Ovary (tissue), 9 donors: ENCODE data around the gene P2RY6. TPM values are rescaled to one million over a fixed set of nuclear protein-coding genes. Genes with fewer than 3 reads are reported as not detected.

Experiments
- DNase-seq, 5 donors: peaks; one replicate each; pipeline ENCODE4 v3.0.0-alpha.2; 2019 to 2020
- H3K27ac ChIP-seq, 2 donors: fragments of 200-600 bp; one replicate each; pipeline versions ENCODE4 v1.5.1 to v1.8.0; 2019 to 2022
- H3K27me3 ChIP-seq: fragments of 200-600 bp; one replicate; pipeline ENCODE4 v1.8.0; 2022
- H3K36me3 ChIP-seq: fragments of 200-600 bp; sonication (generic); one replicate; pipeline ENCODE4 v1.5.1; 2019
- H3K4me1 ChIP-seq: one replicate; pipeline ENCODE4 v1.8.1; 2013; ENCODE audit warnings: mild to moderate bottlenecking, moderate library complexity; ENCODE audit not compliant: insufficient read depth
- H3K4me3 ChIP-seq: fragments of 200-600 bp; sonication (generic); one replicate; pipeline ENCODE4 v1.5.1; 2017
- H3K9me3 ChIP-seq, 2 donors: fragments of 200-600 bp in 1 of 2; sonication (generic) in 1 of 2; one replicate each; pipeline versions ENCODE4 v1.5.1 to v1.8.1; 2013 to 2019; ENCODE audit warnings: mild to moderate bottlenecking in 1 of 2, moderate library complexity in 1 of 2
- EP300 ChIP-seq: sonication (generic); formaldehyde crosslinking; IDR thresholded peaks from one replicate; pipeline ENCODE4 v1.6.1; 2017; ENCODE audit warnings: antibody characterized with exemption
- POLR2A ChIP-seq: fragments of 450-650 bp; IDR thresholded peaks from one replicate; pipeline ENCODE4 v1.6.1; 2017; ENCODE audit warnings: antibody characterized with exemption, mild to moderate bottlenecking, moderate library complexity
- WGBS, 3 donors: extraction: QIAGEN DNeasy Blood & Tissue Kit in 1 of 3; methylation state at CpG; one replicate each; pipeline versions ENCODE4 v1.1.5 to v1.1.7; 2013 to 2017; 5-methylcytosine and 5-hydroxymethylcytosine counted together
- intact Hi-C, 4 donors: fragments of 100-400 bp; cut with DNase I; formaldehyde crosslinking; loops; one replicate each; pipeline versions ENCODE4 v1.11.0 to v1.15.1; 2022 to 2023
- polyA plus RNA-seq, 2 donors: library from polyadenylated mRNA; stranded (reverse); fragments of 200-250 nt in 1 of 2; fragments of 350-450 nt in 1 of 2; fragmentation: Illumina TruSeq in 1 of 2; extraction: RNeasy Lipid Tissue Mini Kit (QIAGEN cat#74804) in 1 of 2; gene quantifications; one replicate each; pipeline ENCODE4 v1.2.3, GENCODE V29; 2013 to 2014
- total RNA-seq, 7 donors: library from RNA; depleted of rRNA in 2 of 7; stranded (reverse); fragments of >200 nt in 2 of 7; fragmentation: NEBNext Ultra II Directional in 3 of 7; extraction: Animal tissue kit (Norgen Biotek cat#: 25700) in 3 of 7; gene quantifications; one replicate each; pipeline versions ENCODE4 v1.1.0 to v1.2.4, GENCODE V29; 2016 to 2023
- TF ChIP-seq, protein P1 (sequence below), 3 donors: fragments of 450-650 bp in 2 of 3; fragments of 200-600 bp in 1 of 3; IDR thresholded peaks; one replicate each; pipeline versions ENCODE4 v1.5.1 to v1.8.0; 2016 to 2022; ENCODE audit warnings: antibody characterized with exemption in 3 of 3, mild to moderate bottlenecking in 1 of 3
- donor health status: DM: no; HTN: no; CAD: no; lungs with moderate emphysema.
- donor health status: DM: no; HTN: no; CAD: no.
- donor health status: Bipolar disorder and iron deficiency.
- donor health status: DM: yes; HTN: yes; CAD: no.
- donor health status: DM: no; HTN: no; CAD: no.
- donor health status: DM: yes; HTN: yes; CAD: no.

Gene P2RY6
- total and polyA plus RNA-seq, 9 donors, result 0.23 to 1.4 (median 0.66) TPM; not detected in 1

DNA sequence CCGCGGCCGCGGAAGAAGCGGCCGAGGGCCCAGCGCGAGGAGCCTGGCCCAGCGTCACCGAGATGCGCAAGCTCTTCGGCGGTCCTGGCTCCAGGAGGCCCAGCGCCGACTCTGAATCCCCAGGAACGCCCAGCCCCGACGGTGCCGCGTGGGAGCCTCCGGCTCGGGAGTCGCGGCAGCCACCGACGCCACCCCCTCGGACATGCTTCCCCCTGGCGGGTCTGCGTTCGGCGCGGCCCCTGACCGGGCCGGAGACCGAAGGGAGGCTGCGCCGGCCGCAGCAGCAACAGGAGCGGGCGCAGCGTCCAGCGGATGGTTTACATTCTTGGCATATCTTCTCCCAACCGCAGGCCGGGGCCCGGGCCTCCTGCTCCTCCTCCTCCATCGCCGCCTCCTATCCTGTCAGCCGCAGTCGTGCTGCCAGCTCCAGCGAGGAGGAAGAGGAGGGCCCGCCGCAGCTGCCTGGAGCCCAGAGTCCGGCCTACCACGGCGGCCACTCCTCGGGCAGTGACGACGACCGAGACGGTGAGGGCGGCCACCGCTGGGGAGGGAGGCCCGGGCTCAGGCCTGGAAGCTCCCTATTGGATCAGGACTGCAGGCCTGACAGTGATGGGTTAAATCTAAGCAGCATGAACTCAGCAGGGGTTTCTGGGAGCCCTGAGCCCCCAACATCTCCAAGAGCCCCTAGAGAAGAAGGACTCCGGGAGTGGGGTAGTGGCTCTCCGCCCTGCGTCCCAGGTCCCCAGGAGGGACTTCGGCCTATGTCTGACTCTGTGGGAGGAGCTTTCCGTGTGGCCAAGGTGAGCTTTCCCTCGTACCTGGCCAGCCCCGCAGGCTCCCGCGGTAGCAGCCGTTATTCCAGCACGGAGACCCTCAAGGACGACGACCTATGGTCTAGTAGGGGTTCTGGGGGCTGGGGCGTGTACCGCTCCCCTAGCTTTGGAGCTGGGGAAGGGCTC lies 37.1 kb downstream of the P2RY6 start:
- H3K4me1 ChIP-seq, result peaks cover 39% of the 10 kb centered on the region
- intact Hi-C loops, result no loop called here
- no peaks in the 10 kb centered on the region for H3K27me3 ChIP-seq
- no peaks in the 10 kb centered on the region for H3K9me3 ChIP-seq
- TF ChIP-seq EP300 (no peak), POLR2A (peak; percentile 63)
- TF ChIP-seq, protein P1, sequence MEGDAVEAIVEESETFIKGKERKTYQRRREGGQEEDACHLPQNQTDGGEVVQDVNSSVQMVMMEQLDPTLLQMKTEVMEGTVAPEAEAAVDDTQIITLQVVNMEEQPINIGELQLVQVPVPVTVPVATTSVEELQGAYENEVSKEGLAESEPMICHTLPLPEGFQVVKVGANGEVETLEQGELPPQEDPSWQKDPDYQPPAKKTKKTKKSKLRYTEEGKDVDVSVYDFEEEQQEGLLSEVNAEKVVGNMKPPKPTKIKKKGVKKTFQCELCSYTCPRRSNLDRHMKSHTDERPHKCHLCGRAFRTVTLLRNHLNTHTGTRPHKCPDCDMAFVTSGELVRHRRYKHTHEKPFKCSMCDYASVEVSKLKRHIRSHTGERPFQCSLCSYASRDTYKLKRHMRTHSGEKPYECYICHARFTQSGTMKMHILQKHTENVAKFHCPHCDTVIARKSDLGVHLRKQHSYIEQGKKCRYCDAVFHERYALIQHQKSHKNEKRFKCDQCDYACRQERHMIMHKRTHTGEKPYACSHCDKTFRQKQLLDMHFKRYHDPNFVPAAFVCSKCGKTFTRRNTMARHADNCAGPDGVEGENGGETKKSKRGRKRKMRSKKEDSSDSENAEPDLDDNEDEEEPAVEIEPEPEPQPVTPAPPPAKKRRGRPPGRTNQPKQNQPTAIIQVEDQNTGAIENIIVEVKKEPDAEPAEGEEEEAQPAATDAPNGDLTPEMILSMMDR (IDR thresholded peaks at IDR 0.05), result peak in 2 of 3 donors; percentile 5 to 9
- no peaks in the 10 kb centered on the region for H3K36me3 ChIP-seq
- DNase-seq, result peak; percentile 85 to 92 (median 86)
- peak overlapping the region; percentile 86 for H3K4me3 ChIP-seq
- 1 to 2% (median 2%) methylated on average over 57 to 78 of the region's 78 CpGs for WGBS, 3 donors
- H3K27ac ChIP-seq, result peak overlapping the region; percentile 96

DNA sequence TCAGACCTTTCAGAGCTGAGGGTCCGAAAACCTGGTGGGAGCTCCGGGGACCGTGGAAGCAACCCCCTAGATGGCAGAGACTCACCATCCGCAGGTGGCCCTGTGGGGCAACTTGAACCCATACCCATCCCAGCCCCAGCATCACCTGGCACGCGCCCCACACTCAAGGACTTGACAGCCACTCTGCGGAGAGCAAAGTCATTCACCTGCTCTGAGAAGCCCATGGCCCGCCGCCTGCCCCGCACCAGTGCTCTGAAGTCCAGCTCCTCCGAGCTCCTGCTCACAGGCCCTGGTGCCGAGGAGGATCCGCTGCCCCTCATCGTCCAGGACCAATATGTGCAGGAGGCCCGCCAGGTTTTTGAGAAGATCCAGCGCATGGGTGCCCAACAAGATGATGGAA lies 37.9 kb downstream of the P2RY6 start:
- Histone ChIP-seq H3K27me3 (no peaks in the 10 kb centered on the region), H3K4me3 (peak overlapping the region; percentile 86), H3K9me3 (no peaks in the 10 kb centered on the region), H3K4me1 (peaks cover 46% of the 10 kb centered on the region), H3K27ac (peak overlapping the region; percentile 96), H3K36me3 (no peaks in the 10 kb centered on the region)
- WGBS, 3 donors, result 79 to 82% (median 80%) methylated on average over 16 of the region's 16 CpGs
- intact Hi-C loops, result no loop called here
- DNase-seq, result peak in 4 of 5 donors; percentile 46 to 63 (median 59)
- no peak for TF ChIP-seq POLR2A

DNA sequence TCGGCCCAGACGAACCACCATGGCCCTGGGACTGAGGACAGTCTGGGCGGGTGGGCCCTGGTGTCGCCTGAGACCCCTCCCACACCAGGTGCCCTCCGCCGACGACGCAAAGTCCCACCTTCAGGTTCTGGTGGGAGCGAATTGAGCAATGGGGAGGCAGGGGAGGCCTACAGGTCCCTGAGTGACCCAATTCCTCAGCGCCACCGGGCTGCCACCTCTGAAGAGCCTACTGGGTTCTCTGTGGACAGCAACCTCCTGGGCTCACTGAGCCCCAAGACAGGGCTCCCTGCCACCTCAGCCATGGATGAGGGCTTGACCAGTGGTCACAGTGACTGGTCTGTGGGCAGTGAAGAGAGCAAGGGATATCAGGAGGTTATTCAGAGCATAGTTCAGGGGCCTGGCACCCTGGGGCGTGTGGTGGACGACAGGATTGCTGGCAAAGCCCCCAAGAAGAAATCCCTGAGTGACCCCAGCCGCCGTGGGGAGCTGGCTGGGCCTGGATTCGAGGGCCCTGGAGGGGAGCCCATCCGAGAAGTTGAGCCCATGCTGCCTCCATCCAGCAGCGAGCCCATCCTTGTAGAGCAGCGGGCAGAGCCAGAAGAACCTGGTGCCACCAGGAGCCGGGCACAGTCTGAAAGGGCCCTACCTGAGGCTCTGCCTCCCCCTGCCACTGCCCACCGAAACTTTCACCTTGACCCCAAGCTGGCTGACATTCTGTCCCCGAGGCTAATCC lies 38.7 kb downstream of the P2RY6 start:
- no peak overlapping the region for H3K27ac ChIP-seq
- intact Hi-C loops, result no loop called here
- 69 to 74% (median 72%) methylated on average over 22 of the region's 22 CpGs for WGBS, 3 donors
- H3K9me3 ChIP-seq, result no peaks in the 10 kb centered on the region
- H3K36me3 ChIP-seq, result no peaks in the 10 kb centered on the region
- H3K4me1 ChIP-seq, result peaks cover 52% of the 10 kb centered on the region
- TF ChIP-seq, protein P1 (IDR thresholded peaks at IDR 0.05), result no peak
- TF ChIP-seq EP300 (no peak), POLR2A (no peak)
- DNase-seq, result peak in 1 of 5 donors; percentile 47
- H3K4me3 ChIP-seq, result peak overlapping the region; percentile 86
- no peaks in the 10 kb centered on the region for H3K27me3 ChIP-seq

DNA sequence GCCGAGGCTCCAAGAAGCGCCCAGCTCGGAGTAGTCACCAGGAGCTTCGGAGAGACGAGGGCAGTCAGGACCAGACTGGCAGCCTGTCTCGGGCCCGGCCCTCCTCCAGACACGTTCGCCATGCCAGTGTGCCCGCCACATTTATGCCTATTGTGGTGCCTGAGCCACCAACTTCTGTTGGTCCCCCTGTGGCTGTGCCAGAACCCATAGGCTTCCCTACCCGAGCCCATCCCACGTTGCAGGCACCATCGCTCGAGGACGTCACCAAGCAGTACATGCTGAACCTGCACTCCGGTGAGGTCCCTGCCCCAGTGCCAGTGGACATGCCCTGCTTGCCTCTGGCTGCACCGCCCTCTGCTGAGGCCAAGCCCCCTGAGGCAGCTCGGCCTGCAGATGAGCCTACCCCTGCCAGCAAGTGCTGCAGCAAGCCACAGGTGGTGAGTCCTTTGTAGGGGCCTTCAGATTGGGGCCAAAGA lies 39.3 kb downstream of the P2RY6 start:
- no peaks in the 10 kb centered on the region for H3K27me3 ChIP-seq
- intact Hi-C loops, result no loop called here
- H3K9me3 ChIP-seq, result no peaks in the 10 kb centered on the region
- H3K27ac ChIP-seq, result no peak overlapping the region
- H3K4me1 ChIP-seq, result peaks cover 57% of the 10 kb centered on the region
- peak in 1 of 5 donors; percentile 30 for DNase-seq
- no peak for TF ChIP-seq POLR2A
- no peak for TF ChIP-seq EP300
- TF ChIP-seq, protein P1 (IDR thresholded peaks at IDR 0.05), result no peak
- no peaks in the 10 kb centered on the region for H3K36me3 ChIP-seq
- H3K4me3 ChIP-seq, result peak overlapping the region; percentile 11
- 67 to 73% (median 67%) methylated on average over 17 to 18 of the region's 18 CpGs for WGBS, 3 donors
